ENCODE data around the gene TCF12. TPM values are rescaled to one million over a fixed set of nuclear protein-coding genes. Genes with fewer than 3 reads are reported as not detected.

The TCF12 gene
- total and polyA plus RNA-seq, 11 donors, result 6.5 to 77.3 (median 43.5) TPM

GRCh38 chr15:56977232-56977631 is 58.8 kb downstream of the TCF12 start:
- intact Hi-C loops (cut with DNase I), result no loop called here
- no peak for TF ChIP-seq CTCF (IDR thresholded peaks at IDR 0.05)
- TF ChIP-seq POLR2A (IDR thresholded peaks at IDR 0.05), result no peak
- DNase-seq (no peak), ATAC-seq (peak in 3 of 4 donors; percentile 26 to 56 (median 29))
- no peaks in the 10 kb centered on the region for H3K27me3 ChIP-seq
- WGBS, 4 donors, result 63 to 73% (median 69%) methylated on average over 9 of the region's 9 CpGs
- peaks cover 0 to 80% (median 33%) of the 10 kb centered on the region in 12 donors for H3K4me1 ChIP-seq
- no peak overlapping the region for H3K4me3 ChIP-seq
- no peaks in the 10 kb centered on the region for H3K36me3 ChIP-seq
- H3K27ac ChIP-seq, result no peak overlapping the region
- no peaks in the 10 kb centered on the region for H3K9me3 ChIP-seq

GRCh38 chr15:56978898-56979662 is 60.6 kb downstream of the TCF12 start:
- WGBS, 4 donors, result 87 to 95% (median 89%) methylated on average over 2 of the region's 2 CpGs
- no peak overlapping the region for H3K4me3 ChIP-seq
- peaks cover 0 to 78% (median 37%) of the 10 kb centered on the region in 12 donors for H3K4me1 ChIP-seq
- TF ChIP-seq CTCF (IDR thresholded peaks at IDR 0.05), result no peak
- intact Hi-C loops (cut with DNase I), result no loop called here
- no peaks in the 10 kb centered on the region for H3K9me3 ChIP-seq
- no peaks in the 10 kb centered on the region for H3K27me3 ChIP-seq
- DNase-seq, result no peak
- ATAC-seq, result no peak
- H3K36me3 ChIP-seq, result no peaks in the 10 kb centered on the region
- H3K27ac ChIP-seq, result no peak overlapping the region

GRCh38 chr15:56980473-56980872 is 62.0 kb downstream of the TCF12 start:
- 94 to 98% (median 95%) methylated on average over 3 of the region's 3 CpGs for WGBS, 4 donors
- Histone ChIP-seq H3K4me1 (peaks cover 0 to 78% (median 37%) of the 10 kb centered on the region in 12 donors), H3K27ac (no peak overlapping the region), H3K4me3 (no peak overlapping the region), H3K9me3 (no peaks in the 10 kb centered on the region), H3K27me3 (no peaks in the 10 kb centered on the region), H3K36me3 (no peaks in the 10 kb centered on the region)
- intact Hi-C loops (cut with DNase I), result loop anchor here in 3 of 10 donors (10.0 kb wide), 3 partner anchors 46 to 156 kb away; no protein-coding TSS in a partner anchor
- DNase-seq, result no peak
- TF ChIP-seq POLR2A (IDR thresholded peaks at IDR 0.05) (no peak), CTCF (IDR thresholded peaks at IDR 0.05) (no peak)
- no peak for ATAC-seq

GRCh38 chr15:56981160-56981559 is 62.7 kb downstream of the TCF12 start:
- H3K4me1 ChIP-seq, result peaks cover 0 to 85% (median 41%) of the 10 kb centered on the region in 12 donors
- WGBS, 4 donors, result 87 to 97% (median 93%) methylated on average over 3 of the region's 3 CpGs
- H3K4me3 ChIP-seq, result no peak overlapping the region
- TF ChIP-seq CTCF (IDR thresholded peaks at IDR 0.05) (no peak), POLR2A (IDR thresholded peaks at IDR 0.05) (no peak)
- ATAC-seq (no peak), DNase-seq (no peak)
- no peaks in the 10 kb centered on the region for H3K36me3 ChIP-seq
- no peaks in the 10 kb centered on the region for H3K9me3 ChIP-seq
- intact Hi-C loops (cut with DNase I), result loop anchor here in 3 of 10 donors (10.0 kb wide), 3 partner anchors 46 to 156 kb away; no protein-coding TSS in a partner anchor
- H3K27me3 ChIP-seq, result no peaks in the 10 kb centered on the region
- no peak overlapping the region for H3K27ac ChIP-seq
